HPDE6-E6E7 (cell line): ENCODE results near the gene SLC30A2.

Experiments
- DNase-seq: peaks from one replicate; pipeline ENCODE4 v3.0.0; 2011; ENCODE audit warnings: missing footprints; ENCODE audit errors: extremely low spot score

Gene SLC30A2

DNA sequence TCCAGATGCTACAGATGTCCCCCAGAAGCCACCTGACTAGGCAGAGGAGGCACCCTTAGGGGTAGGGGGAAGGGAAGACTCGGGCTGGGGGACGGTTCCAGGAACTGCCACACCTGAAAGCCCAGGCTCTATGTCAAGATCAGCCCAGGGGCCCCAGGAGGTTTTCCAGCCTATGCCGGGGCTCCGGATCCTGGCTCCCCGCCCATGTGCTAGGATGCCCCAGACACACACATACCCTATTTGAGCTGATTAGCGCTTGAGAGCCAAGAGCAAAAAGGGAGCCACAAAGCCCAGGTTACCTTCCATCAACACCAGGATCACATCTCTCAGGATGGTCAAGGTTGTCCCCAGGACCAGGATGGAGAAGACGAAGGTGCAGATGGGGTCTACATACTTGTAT is 4.5 kb downstream of the SLC30A2 start:
- no peak for DNase-seq

- no peak for DNase-seq
These were observed 7.0 kb downstream of the SLC30A2 start for GRCh38 chr1:26038904-26039303.

DNA sequence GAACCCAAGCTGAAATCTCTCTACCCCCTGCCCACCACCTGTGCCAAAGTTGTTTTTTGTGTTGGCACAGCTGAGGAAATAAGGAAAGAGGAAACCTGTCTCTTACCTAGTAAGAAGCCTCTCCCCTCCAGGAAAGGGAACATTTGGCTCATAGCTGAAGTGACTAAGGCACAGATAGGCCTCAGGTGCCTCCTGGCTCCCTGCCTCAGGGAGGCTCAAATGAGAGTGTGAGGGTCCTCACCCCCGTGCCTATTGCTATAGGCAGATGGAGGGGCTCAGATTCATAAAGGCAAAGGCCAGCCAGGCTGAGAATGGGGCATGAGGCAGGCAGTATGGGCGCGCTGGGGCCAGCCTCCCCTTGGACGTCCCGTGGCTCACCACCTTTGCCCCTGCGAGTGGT is 7.4 kb downstream of the SLC30A2 start:
- no peak for DNase-seq

DNA sequence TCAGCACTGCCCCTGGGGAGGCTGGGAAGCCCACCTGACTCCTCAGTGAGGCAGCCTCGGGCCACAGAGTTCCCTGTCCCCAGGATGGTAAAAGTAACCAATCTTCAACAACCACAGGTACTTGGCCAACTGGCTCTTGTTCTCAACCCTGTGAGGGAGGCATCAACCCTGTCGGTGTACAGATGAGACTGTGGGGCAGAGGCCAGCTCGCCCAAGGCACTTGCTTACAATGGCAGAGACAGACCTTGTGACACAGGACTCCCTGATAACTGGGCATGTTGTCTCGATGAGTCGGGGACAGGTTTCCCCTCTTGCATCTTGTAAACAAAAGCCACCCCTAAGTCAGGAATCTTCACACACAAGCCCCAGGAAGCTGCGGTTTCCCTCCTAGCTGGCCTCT is 8.0 kb downstream of the SLC30A2 start:
- no peak for DNase-seq

DNA sequence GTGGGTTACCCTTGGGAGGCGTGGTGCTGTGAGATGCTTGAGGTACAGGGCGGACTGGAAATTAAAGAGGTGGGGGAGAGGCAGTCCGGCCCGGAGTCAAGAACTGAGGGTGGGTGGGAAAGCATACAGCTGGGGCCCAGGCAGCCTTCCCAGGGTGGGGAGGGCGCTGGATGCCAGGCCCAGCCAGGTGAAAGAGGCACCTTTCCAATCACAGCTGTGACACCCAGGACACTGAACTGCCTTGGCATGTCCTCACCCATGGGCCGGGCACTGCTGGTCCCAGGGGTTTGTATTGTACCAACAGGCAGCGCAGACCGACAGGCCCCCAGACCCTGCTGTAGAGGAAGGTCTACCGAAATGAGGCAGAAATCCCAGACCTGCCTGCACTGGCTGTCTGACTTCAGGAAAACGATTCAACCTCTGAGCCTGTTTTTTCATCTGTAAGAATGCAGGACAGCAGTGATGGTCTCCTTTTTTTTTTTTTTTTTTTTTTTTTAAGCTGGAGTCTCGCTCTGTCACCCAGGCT is 9.1 kb downstream of the SLC30A2 start:
- DNase-seq: no peak

DNA sequence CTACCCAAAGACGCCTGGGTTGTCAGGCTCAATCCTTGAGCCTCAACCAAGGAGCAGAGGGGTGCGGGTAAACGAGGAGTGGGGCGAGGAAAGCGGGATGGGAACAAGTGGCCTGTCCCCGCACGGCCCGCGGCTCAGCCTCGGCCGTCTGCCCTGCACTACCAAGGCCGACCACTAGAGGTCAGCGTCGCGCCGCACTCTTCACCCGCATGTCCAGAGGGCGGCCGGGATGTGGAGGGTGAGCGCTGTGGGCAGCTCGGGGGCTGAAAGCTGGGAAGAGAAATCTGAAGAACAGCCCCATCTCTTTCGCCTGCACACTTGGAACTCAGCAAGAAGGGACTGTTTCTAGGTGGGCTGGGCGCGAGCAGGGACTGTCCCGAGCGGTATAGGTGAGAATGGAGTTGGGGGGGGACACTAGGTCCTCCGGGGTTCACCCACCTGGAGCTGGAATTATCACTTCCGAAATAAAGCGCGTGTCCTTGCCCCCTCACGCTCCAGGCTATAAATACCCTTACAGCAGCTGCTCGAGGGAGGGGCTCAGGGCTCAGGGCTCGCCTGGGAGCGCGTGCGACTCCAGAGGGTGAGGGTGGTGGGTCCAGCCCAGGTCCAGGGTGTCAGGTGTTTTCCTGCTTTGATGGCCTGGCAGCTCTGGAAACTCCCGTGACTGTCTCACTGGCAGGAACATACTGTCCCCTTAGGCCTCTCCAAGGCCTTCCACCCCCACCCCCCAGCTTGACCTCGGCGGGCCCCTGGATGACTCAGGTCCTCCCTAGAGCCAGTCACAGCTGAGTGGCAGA is 9.8 kb downstream of the SLC30A2 start:
- DNase-seq: peak; percentile 79

DNA sequence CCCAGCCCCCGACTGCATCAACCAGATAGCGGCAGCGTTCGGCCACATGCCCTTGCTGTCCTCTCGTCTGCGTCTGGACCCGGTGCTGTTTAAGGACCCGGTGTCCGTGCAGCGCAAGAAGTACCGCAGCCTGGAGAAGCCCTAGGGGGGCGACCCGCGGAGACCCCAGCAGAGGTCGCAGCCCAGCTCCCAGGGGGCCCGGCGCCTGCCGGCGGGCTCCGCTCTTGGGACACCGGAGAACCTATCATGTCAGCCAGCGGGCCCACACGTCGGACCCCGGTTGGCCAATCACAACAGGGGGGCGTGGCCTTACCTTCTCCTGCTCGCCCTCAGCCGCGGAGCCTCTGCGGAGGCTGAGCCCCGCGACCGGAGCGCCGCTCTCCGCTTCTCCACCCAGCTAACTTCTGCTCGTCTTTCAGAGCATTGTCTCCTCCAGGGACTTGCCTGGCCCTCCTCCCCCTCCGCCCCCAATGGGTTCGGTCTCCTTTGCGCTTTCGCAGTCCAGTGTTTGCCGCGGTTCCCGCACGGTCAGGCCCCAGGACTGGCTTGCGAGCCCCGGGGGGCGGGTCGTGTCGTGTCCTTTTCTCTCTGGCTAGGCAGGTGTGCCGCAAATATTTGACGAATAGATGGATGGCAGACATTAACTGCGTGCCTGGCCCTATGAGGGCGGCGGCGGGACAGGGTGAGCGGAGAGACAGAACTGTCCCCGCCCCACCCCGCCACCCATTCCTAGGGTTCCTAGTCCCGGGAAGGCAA is 10.5 kb downstream of the SLC30A2 start:
- peak; percentile 99 for DNase-seq

DNA sequence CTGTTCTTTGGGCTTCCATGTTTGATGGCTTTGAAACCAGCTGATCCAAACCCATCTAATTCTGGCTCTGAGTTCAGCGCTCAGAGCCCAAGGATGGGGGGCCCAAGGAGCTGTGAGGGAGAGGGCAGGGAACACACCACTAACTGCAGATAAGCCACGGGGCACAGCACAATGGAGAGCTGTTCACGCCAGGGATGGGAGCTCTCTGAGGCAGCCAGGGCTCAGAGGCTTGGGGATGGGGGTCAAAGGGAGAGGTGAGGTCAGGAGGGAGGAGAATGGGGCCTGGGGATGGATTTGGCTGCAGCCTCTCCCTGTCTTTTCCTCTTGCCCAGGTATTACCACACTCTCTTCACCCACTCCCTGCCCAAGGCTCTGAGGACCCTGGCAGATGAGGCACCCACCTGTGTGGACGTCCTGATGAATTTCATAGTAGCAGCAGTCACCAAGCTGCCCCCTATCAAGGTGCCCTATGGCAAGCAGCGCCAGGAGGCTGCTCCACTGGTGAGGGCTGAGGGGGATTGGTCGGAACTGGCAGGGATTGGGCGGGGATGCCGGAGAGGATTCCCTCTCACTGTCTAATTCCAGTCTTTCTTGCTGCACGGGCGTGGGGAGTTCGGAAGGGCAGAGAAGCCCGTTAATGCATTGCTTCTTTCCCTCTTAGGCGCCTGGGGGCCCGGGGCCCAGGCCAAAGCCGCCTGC is 11.3 kb downstream of the SLC30A2 start:
- DNase-seq: no peak

GRCh38 chr1:26032656-26033357 is 13.1 kb downstream of the SLC30A2 start:
- no peak for DNase-seq

- no peak for DNase-seq
These were observed 14.2 kb downstream of the SLC30A2 start for GRCh38 chr1:26031611-26032220.

DNA sequence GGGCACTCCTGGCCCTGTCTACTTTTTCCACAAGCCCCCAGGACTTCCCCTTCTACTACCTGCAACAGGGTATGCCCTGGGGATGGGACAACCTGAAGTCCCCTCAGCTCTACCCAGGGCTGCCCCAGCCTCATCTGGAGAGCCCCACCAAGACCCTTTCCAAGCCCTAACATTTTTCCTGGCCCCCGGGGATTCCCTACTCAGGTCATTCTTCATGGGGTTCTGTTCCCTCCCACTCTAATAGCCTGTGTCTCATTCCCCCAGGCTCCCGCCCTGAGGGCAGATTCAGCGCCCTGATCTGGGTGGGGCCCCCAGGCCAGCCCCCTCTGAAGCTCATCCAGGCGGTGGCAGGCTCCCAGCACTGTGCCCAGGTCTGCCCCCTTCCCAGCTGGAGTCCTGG is 14.7 kb downstream of the SLC30A2 start:
- no peak for DNase-seq

DNA sequence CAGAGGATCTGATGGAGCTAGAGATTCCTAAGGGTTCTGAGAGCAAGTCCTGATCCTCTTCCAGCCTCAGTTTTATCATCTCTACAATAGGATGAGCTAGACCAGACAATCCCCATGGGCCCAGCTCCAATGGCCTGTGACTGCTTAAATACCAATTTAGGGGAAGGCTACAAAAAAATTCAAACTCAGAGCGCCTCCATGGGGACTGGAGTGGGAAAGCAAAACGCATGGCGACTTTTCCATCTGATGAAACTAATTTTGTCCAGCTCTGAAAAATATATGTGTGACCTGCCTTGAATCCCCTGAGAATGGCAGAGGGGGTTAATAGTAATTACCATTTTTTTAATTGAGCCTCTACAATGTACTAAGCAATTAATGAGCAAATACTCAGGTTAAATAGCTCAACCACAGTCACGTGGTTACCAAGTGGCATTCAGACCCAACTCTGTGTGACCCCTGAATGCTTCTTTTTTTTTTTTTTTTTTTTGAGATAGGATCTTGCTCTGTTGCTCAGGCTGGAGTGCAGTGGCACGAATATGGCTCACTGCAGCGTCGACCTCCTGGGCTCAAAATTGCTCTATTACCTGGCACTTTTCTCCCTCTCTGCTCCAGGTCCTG is 15.9 kb downstream of the SLC30A2 start:
- DNase-seq: no peak

GRCh38 chr1:26029054-26029863 is 16.7 kb downstream of the SLC30A2 start:
- no peak for DNase-seq

DNA sequence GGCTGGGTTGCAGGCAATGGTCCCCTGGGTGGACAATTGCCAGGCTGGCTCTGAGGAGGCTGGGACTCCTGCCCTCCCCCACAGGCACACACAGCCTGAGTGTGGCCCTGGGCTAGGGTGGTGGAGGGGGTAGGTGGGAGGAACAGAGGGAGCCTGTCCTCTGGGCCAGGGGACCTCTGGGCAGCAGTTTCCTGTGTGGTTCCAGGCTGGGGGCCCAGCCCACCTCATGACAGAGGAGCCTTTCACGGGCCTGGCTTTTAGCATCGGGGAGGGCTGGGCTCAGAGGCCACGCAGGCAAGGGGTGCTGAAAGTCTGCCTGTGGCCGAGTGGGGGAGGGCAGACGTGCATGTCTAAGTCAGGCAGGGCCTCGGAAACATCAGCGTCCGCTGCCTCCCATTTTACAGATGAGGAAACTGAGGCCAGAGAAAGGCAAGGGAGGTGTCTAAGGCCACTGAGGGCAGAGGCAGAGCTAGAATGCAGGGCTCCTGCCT is 17.4 kb downstream of the SLC30A2 start:
- DNase-seq: no peak

DNA sequence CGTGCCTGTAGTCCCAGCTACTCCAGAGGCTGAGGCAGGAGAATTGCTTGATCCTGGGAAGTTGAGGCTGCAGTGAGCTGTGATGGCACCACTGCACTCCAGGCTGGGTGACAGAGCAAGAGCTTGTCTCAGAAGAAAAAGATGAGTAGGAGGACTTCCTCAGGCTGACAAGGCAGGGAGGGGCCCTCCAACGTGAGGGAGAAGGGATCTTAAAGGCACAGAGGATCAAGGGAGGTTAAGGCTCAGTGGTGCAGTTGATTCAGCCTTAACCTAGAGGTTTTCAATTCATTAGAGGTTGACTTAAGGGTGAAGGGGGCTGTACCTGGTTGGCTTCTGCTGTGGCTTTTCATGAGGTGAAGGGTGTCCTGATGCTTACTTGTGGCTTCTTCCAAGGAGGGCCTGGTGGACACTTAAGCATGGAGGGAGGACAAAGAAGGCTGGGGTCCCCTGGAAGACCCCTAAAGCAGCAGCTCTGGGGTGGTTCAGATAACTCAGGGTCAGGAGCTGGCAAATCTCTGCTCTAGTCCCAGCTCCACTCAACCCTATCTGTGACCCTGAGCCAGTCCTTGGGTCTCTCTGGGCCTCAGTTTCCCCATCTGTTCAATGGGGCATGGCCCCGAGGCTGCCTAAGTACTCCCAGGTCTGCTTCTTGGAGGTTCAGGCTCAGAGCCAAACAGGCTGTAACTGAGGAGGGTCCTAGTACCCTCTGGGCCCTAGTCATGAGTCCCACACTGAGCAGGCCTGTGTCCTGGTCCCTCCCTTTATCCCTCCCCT is 18.0 kb downstream of the SLC30A2 start:
- DNase-seq: no peak

DNA sequence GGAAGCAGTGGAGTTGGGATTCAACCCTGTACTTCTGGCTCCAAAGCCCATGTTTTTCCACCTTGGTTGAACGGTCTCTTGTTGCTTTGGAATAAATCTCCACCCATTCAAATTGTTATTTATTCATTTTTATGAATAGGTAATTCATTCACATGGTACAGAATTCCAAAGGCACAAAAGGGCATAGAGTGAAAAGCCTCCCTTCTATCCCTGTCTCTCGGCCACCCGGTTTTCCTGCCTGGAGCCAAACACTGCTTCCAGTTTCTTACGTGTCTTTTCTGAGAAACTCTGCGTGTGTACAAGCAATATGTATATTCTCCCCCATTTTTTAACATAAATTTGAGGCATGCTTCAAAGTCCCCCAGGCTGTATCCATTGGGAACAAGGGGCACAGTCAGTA is 20.4 kb downstream of the SLC30A2 start:
- no peak for DNase-seq

- no peak for DNase-seq
These were observed 20.9 kb downstream of the SLC30A2 start for GRCh38 chr1:26025060-26025459.

- no peak for DNase-seq
These were observed 22.1 kb downstream of the SLC30A2 start for GRCh38 chr1:26023826-26024225.

DNA sequence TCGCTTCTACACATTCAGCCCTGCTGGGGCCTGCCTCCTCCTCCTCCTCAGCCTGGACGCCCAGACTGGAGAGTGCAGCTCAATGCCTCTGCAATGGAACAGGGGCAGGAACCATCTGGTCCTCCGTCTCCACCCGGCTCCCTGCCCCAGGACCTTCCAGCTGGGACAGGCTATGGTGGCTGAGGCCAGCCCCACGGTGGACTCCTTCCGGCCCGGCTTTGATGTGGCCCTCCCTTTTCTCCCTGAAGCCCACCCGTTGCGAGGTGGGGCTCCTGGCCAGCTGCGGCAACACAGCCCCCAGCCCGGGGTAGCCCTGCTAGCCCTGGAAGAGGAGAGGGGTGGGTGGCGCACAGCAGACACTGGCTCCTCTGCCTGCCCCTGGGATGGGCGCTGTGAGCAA is 22.9 kb downstream of the SLC30A2 start:
- no peak for DNase-seq
